Measurements from ENCODE around the gene ICA1.

The ICA1 gene

DNA sequence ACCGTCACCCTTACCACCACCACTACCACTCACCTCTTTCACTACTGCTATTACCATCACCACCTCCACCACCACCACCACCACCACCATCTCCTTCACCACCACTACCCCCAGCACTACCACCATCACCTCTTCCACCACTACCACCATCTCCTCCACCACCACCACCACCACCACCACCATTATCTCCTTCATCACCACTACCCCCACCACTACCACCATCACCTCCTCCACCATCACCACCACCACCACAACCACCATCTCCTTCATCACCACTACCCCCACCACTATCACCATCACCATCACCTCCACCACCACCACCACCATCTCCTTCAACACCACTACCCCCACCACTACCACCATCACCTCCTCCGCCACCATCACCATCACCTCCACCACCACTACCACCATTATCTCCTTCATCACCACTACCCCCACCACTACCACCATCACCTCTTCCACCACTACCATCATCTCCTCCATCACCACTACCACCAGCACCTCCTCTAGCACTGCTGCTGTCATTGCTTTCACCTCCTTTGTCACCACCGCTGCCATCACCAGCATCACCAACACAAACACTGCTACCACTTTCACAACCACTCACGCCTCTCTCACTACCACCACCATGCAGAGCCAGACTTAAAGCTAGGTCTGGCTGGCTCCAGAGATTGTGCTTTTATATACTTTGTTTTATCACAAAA, 109.3 kb downstream of the ICA1 start:
- TF ChIP-seq, protein P1, sequence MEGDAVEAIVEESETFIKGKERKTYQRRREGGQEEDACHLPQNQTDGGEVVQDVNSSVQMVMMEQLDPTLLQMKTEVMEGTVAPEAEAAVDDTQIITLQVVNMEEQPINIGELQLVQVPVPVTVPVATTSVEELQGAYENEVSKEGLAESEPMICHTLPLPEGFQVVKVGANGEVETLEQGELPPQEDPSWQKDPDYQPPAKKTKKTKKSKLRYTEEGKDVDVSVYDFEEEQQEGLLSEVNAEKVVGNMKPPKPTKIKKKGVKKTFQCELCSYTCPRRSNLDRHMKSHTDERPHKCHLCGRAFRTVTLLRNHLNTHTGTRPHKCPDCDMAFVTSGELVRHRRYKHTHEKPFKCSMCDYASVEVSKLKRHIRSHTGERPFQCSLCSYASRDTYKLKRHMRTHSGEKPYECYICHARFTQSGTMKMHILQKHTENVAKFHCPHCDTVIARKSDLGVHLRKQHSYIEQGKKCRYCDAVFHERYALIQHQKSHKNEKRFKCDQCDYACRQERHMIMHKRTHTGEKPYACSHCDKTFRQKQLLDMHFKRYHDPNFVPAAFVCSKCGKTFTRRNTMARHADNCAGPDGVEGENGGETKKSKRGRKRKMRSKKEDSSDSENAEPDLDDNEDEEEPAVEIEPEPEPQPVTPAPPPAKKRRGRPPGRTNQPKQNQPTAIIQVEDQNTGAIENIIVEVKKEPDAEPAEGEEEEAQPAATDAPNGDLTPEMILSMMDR (IDR thresholded peaks at IDR 0.05; ENCODE audit: insufficient read depth, low read depth, low read length, missing control alignments): no peak
- H3K4me3 ChIP-seq (ENCODE audit: low read depth, low read length): no peak overlapping the region
- DNase-seq (ENCODE audit: low read depth): no peak

DNA sequence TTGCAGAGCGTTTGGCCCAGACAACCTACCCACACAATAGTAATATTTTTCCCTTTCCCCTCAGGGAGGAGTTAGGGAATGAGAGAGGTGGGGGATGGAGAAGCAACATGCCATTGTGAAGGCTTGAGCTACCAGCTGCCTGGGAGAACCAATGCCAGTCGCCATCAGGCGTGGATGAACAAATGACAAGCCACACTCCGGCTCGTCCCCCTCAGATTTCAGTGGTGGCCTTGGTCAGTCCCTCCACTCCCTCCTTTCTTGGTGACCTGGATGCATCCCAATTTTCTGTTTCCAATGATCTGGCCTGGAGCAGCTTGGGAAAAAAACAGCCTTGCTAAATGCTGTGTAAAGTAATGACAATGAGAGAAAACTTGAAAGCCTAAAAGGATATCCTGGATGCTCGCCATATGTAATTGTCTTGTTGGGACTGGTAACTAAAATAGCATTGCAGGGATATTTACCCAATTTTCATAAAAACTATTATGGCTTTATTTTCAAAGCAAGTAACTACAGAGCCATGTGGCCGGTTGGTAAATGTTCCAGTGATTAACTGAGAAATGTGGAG, 110.7 kb downstream of the ICA1 start:
- H3K4me3 ChIP-seq (ENCODE audit: low read depth, low read length): no peak overlapping the region
- TF ChIP-seq, protein P1 (IDR thresholded peaks at IDR 0.05; ENCODE audit: insufficient read depth, low read depth, low read length, missing control alignments): no peak
- DNase-seq (ENCODE audit: low read depth): no peak

DNA sequence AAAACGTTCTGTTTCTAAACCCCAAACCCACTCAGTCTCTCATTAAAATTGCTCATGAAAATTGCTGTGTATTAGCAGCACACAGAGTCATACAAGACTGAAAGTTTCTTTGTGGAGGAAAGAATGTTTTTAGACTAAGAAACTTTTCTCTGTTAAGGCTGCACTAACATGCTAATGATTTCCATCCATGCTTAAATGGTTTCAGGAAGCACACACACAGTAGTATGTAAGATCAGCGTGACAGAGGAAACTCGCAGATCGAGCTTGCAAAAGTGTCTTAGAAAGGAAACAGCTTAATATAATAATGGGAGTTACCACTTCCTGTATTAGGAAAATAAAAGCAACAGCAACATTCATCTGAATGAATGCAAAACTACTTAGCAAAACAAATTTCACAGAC, 112.7 kb downstream of the ICA1 start:
- H3K4me3 ChIP-seq (ENCODE audit: low read depth, low read length): no peak overlapping the region; the same call in 1 of the 2 replicates
- TF ChIP-seq, protein P1 (IDR thresholded peaks at IDR 0.05; ENCODE audit: insufficient read depth, low read depth, low read length, missing control alignments): no peak
- peak; percentile 79 for DNase-seq (ENCODE audit: low read depth)

DNA sequence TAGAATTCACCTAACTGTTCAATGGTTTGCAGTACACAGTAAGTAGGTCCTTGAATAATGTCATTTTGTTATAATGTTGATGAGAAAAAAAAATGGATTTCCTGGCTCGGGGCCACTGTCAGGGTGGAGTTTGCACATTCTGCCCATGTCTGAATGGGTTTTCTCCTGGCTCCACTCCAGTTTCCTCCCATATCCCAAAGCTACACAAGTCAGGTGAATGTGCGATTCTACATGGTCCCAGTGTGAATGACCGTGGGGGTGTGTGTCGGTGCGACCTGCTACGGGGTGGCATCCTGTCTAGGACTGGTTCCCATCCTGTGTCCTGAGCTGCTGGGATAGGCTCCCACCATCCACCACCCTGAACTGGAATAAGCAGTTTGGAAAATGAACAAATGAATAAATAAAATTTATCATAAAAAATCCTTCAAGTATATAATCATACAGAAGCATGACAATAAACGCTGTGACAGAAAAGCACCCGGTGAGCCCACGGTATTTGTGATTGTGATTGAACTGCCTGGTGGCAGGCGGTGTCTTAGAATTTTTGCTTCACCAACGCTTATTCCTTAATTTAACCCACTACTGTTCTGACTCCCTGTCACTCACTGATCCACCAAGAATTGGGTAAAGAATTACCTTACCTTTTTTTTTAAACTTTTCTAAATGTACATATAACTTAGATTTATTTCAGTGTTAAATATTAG, 114.1 kb downstream of the ICA1 start:
- H3K4me3 ChIP-seq (ENCODE audit: low read depth, low read length): no peak overlapping the region
- TF ChIP-seq, protein P1 (IDR thresholded peaks at IDR 0.05; ENCODE audit: insufficient read depth, low read depth, low read length, missing control alignments): no peak
- no peak for DNase-seq (ENCODE audit: low read depth)

DNA sequence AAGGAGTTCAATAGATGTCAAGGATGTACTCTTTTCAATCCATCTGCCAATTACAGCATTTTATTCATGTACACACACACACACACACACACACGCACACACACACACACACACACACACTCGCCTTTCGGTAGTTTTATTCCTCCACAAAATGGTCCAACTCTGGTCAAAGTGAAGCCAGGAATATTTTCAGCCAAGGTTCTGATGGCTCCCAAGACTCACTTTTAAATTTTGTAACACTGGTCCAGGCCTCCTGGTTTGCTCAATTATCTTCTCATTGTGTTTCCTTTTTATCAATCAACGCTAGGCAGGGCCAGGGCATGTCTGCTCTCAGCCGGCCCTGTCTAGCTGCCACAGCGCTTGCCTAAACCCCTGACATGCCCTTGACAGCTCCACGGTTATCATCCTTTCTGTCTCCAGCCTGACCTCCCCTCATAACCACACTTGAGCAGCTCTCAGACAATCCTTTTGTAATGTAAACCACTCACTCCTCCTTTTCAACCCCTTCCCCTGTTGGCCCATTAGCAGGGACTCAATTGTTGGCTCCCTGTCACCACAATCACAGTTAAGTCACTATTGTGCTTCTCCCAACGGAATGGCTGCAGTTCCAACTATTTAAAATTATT, 115.1 kb downstream of the ICA1 start:
- no peak overlapping the region for H3K4me3 ChIP-seq (ENCODE audit: low read depth, low read length)
- no peak for DNase-seq (ENCODE audit: low read depth)
- TF ChIP-seq, protein P1 (IDR thresholded peaks at IDR 0.05; ENCODE audit: insufficient read depth, low read depth, low read length, missing control alignments): no peak

DNA sequence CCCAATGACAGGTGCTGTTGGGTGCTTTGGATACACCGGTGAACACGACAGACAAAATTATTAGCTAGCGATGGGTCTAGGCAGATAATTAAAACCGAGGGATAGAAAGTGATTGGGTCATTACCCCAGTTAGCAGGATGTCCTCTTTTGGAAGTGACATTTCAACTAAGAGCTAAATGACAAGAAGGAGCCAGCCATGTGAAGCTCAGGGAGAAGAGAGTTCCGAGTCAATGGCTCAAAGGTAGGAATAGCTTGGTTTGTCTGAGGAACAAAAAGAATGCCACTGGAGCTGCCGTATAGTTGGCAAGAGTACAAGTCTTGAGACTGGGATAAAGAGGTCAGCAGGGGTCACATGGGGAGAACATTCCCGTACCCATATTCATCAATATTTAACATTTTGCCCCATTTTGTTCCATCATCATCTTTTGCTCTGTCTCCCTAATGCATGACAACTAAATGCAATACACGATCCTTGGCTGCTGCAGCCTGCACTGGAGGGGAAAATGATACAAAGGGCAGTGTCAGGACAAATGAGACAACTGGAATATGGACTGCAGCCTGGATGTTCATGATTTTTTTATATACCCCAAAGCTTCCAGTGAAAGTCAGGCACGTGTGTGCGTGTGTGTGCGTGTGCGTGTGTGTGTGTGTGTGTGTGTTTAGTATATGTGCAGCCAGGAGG, 115.7 kb downstream of the ICA1 start:
- no peak overlapping the region for H3K4me3 ChIP-seq (ENCODE audit: low read depth, low read length)
- no peak for DNase-seq (ENCODE audit: low read depth)
- TF ChIP-seq, protein P1 (IDR thresholded peaks at IDR 0.05; ENCODE audit: insufficient read depth, low read depth, low read length, missing control alignments): no peak

Data from GM12865 (cell line).